D721Med (cell line): ENCODE results near the gene GZMB.

Experiments
- DNase-seq: peaks from one replicate; pipeline ENCODE4 v3.0.0; 2011; ENCODE audit warnings: low spot score; ENCODE audit not compliant: insufficient read length
- FAIRE-seq: peaks from 2 replicates; lab custom pipeline; 2011; peaks lifted over from hg19 to GRCh38; lab: Jason Lieb, UNC
- CTCF ChIP-seq: IDR thresholded peaks from 2 replicates; pipeline ENCODE4 v1.5.1; 2012; ENCODE audit warnings: mild to moderate bottlenecking, control low read depth; ENCODE audit not compliant: insufficient read depth; ENCODE audit errors: missing control alignments

GZMB gene

GRCh38 chr14:24632336-24632735 is 1.7 kb downstream of the GZMB start:
- TF ChIP-seq CTCF: no peak
- FAIRE-seq (no peak), DNase-seq (no peak)

- DNase-seq (no peak), FAIRE-seq (no peak)
- no peak for TF ChIP-seq CTCF
Measured at GRCh38 chr14:24631749-24632335, 2.1 kb downstream of the GZMB start.

GRCh38 chr14:24630872-24631477 is 3.0 kb downstream of the GZMB start:
- TF ChIP-seq CTCF: no peak
- DNase-seq (no peak), FAIRE-seq (no peak)

- no peak for DNase-seq
- no peak for TF ChIP-seq CTCF
- no peak for FAIRE-seq
Measured at GRCh38 chr14:24630087-24630871, 3.7 kb downstream of the GZMB start.

DNA sequence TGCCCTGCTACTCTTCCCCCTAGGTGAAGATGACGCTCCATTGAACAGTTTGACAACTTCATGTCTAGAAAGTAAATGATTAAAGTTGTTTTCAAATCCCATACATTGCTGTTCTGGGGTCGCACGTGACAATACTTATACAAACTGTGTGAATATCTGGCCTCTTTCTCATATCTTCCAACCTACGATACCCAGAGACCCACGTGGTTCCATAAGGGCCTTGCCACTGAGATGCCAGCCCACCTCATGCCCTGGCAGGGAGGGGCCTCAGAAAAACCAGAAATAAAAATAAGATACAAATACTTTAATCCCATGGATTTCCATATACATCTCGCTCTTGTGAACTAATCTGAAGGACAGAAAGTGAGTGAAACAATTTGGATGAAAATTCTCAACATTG is 4.5 kb downstream of the GZMB start:
- no peak for DNase-seq
- no peak for TF ChIP-seq CTCF
- FAIRE-seq: no peak

DNA sequence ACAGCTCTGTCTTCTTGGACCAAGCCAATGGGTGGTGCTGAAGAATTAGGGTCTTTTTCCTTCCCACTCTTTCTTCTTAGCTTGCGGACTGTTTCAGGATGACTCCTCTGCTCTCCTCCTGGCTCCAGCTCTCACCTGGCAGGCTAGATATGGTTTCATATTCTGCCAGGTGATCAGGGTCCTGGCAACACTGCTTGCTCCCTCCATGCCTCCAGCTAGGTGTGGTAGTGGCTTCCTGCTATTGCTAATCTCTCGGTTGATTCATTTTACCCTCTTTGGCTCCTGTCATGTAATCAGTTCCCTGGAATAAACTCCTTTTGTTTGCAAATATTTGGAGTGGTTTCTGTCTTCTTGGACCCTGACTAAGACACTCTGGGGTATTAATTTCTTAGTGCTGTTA is 20.2 kb downstream of the GZMB start:
- TF ChIP-seq CTCF: no peak
- DNase-seq: no peak
- FAIRE-seq: no peak

GRCh38 chr14:24613241-24613640 is 20.7 kb downstream of the GZMB start:
- TF ChIP-seq CTCF: no peak
- DNase-seq (no peak), FAIRE-seq (no peak)
